Subcutaneous adipose tissue (tissue), 4 donors: Measurements from ENCODE around the gene KLHL35. TPM values are rescaled to one million over a fixed set of nuclear protein-coding genes. Genes with fewer than 3 reads are reported as not detected.

Experiments used
- CTCF ChIP-seq: fragments of 450-650 bp; IDR thresholded peaks from one replicate; pipeline ENCODE4 v1.5.1; 2016; ENCODE audit warnings: low read depth, mild to moderate bottlenecking, control low read depth, antibody characterized with exemption, moderate library complexity
- total RNA-seq, 4 donors: library from RNA; depleted of rRNA; stranded (reverse); fragments of >200 nt; gene quantifications; one replicate each; pipeline ENCODE4 v1.1.0, GENCODE V29; 2016

Gene KLHL35
- total RNA-seq, 4 donors from 2014 or later, result 0.82 to 1.3 (median 1.1) TPM; not detected in 1

DNA sequence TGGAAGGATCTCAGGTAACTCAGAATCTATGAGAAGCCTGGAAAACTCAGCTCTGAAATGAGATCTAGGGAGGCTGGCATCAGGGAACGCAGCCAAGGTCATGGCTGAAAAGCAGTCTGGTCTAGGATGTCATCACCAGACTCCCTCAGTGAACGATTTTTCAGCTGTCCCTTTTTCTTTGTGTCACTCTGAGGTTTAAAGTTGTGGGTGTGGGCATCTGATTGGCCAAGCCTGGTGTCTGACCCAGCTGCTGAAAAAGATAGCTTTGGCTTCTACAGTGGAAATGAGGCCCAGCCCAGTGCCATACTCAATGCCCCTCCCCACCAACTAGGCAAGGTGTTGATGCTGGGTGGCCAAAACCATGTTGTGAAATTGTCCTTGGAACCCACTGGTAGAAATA is 19.1 kb downstream of the KLHL35 start:
- TF ChIP-seq CTCF, result no peak

DNA sequence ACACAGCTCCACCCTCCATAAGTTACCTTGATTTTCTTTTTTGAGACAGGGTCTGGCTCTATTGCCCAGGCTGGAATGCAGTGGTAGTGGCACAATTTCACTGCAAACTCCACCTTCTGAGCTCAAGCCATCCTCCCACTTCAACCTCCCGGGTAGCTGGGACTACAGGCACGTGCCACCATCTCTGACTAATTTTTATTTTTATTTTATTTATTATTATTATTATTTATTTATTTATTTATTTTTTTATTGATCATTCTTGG is 24.1 kb downstream of the KLHL35 start:
- no peak for TF ChIP-seq CTCF

DNA sequence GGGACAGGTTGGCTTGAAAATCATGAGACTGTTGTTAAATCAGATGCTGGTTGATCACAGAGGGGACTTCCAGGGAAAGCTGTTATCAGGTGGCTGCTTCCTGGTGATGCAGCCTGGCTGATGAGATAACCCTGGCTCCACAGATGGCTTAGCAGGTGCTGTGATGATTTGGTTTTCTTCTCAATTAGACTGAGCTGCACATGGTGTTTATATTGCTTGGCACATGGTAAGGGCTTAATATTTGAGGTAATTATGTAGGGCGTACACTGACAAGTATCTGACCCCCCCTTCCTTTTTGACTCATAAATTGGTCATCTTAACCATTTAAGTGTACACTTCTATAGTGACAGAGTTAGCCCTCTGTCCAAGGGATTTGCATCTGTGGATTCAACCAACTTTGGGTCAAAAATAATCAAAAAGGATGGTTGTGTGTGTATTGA is 26.6 kb downstream of the KLHL35 start:
- TF ChIP-seq CTCF, result no peak

GRCh38 chr11:75403983-75404658 is 28.9 kb downstream of the KLHL35 start:
- no peak for TF ChIP-seq CTCF

DNA sequence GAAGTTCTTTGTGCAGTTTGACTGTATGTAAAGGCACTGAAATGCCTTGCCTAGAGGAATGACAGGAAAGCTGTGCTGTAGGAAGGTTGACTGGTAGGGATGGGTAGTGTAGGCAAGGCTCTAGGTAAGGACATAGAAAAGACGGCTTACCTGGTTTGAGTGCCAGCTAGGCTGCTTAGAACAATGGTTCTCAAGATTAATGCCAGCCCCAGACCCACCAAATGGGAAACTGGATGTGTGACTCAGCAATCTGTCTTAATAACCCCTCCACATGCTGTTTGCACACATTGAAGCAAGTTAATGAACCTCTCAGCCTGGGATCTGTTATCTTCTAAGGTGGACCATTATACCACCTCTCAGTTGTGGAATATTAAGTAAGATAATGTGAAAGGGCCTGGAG is 30.0 kb downstream of the KLHL35 start:
- TF ChIP-seq CTCF, result no peak

GRCh38 chr11:75402002-75402773 is 30.8 kb downstream of the KLHL35 start:
- no peak for TF ChIP-seq CTCF

GRCh38 chr11:75400146-75400865 is 32.7 kb downstream of the KLHL35 start:
- TF ChIP-seq CTCF, result no peak
